Measurements from ENCODE around the gene RANBP3L. TPM values are rescaled to one million over a fixed set of nuclear protein-coding genes. Genes with fewer than 3 reads are reported as not detected.

The RANBP3L gene
- total and polyA plus RNA-seq, 9 of the 15 experiments (the other 6 are each of a cell fraction or from before 2014, with no cell fraction given), result 0.01 to 0.06 TPM; not detected in 7

GRCh38 chr5:36301858-36302603, at the start of gene RANBP3L (continued):
- no peak for TF ChIP-seq ZNF395 (CRISPR knock-in tag; IDR thresholded peaks at IDR 0.05)
- no peak for TF ChIP-seq KDM2B (CRISPR knock-in tag; IDR thresholded peaks at IDR 0.05)
- TF ChIP-seq ESRRB (CRISPR knock-in tag; IDR thresholded peaks at IDR 0.05; ENCODE audit: borderline replicate concordance), result no peak
- no peak for TF ChIP-seq PML (IDR thresholded peaks at IDR 0.05; ENCODE audit: low read length)

GRCh38 chr5:36346896-36347690, 45.4 kb upstream of the RANBP3L start:
- Histone ChIP-seq H3K27me3 (ENCODE audit: control insufficient read depth in 2 of 2, insufficient read depth in 2 of 2, low read length in 2 of 2) (peaks cover 3 to 4% of the 10 kb centered on the region in 2 experiments; a peak in 2 of 5 replicates), H3K36me3 (ENCODE audit: control insufficient read depth, insufficient read depth, low read length) (no peaks in the 10 kb centered on the region), H3K9ac (ENCODE audit: insufficient read depth in 1 of 2, low read depth in 2 of 2, low read length in 2 of 2) (no peak overlapping the region), H3K4me2 (ENCODE audit: insufficient read depth, low read length) (no peak overlapping the region), H2AFZ (ENCODE audit: low read depth, low read length) (no peak overlapping the region), H3K9me3 (replicated peaks; ENCODE audit: control insufficient read depth, insufficient read depth, low read depth, low read length) (no peaks in the 10 kb centered on the region), H4K20me1 (replicated peaks; ENCODE audit: control insufficient read depth, insufficient read depth, low read length) (no peaks in the 10 kb centered on the region), H3K9me1 (ENCODE audit: control insufficient read depth, insufficient read depth, low read length) (no peaks in the 10 kb centered on the region), H3K27ac (ENCODE audit: extremely low read depth, low read depth, low read length) (no peak overlapping the region), H3K79me2 (ENCODE audit: control insufficient read depth, insufficient read depth, low read length) (no peaks in the 10 kb centered on the region), H3K4me1 (replicated peaks in 1 of 2; ENCODE audit: control insufficient read depth in 2 of 2, insufficient read depth in 2 of 2, low read length in 2 of 2) (no peaks in the 10 kb centered on the region), H3K4me3 (no peak overlapping the region)
- 3% methylated on average over 5 of the region's 5 CpGs for WGBS (ENCODE audit: insufficient coverage, low coverage, missing lambda C conversion rate)
- POLR2A ChIA-PET, result interaction anchor here (1.1 kb wide), 1 partner anchor 14 kb away, joined by 3 read pairs; no protein-coding TSS in a partner anchor
- in situ Hi-C loops (cut with MboI) (no loop called here), intact Hi-C loops (cut with micrococcal nuclease) (no loop called here)
- no peak for TF ChIP-seq GABPA (tag; conservative IDR thresholded peaks at IDR 0.05; ENCODE audit: low read depth)
- TF ChIP-seq ZBTB7A (IDR thresholded peaks at IDR 0.05; ENCODE audit: borderline replicate concordance, control insufficient read depth, low read depth, low read length), result no peak
- peak; percentile 39; the same call in 1 of the 2 replicates for TF ChIP-seq ZNF12 (CRISPR knock-in tag; IDR thresholded peaks at IDR 0.05)
- no peak for TF ChIP-seq ARID4B (CRISPR knock-in tag; IDR thresholded peaks at IDR 0.05)
- TF ChIP-seq MAZ (CRISPR knock-in tag; conservative IDR thresholded peaks at IDR 0.05 in 1 of 2, IDR thresholded peaks at IDR 0.05 in 1 of 2), result no peak
- no peak for TF ChIP-seq NFE2 (IDR thresholded peaks at IDR 0.05; ENCODE audit: low read depth)
- CTCF ChIA-PET (ENCODE audit: low intra/inter-chr PET ratio), result no interaction called here
- no peak for FAIRE-seq
- BruUV-seq (replicated peaks), result no TSS peak
- no peak for DNase-seq (ENCODE audit: extremely low read depth in 1 of 4, low spot score in 3 of 4)
- no peak for ATAC-seq

Measured in K562 (cell line).